Measurements from ENCODE around the gene EDC3. TPM values are rescaled to one million over a fixed set of nuclear protein-coding genes. Genes with fewer than 3 reads are reported as not detected.

EDC3 gene
- total and polyA plus RNA-seq, 4 donors = 13.8 to 41.3 (median 28.0) TPM

DNA sequence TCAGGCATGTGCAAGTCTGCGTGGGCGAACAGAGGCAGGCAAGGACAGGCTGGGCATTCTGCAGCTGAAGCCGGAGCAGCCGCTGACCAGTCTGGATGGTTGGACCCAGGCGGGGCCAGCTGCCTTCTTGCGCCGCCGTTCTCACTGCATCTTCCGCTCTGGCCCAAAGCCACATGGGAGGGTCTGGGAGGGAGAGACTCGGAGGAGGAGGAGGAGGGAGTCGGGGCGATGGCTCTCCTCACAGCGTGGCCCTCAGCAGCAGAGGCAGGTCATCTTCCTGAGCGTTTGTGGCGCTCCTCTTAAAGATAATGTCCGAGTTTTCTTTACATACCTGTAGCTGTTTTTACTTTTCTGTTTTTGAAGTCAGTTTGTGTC lies 74.3 kb downstream of the EDC3 start:
- Histone ChIP-seq H3K4me3 (ENCODE audit: low read depth, low read length) (no peak overlapping the region), H3K27ac (ENCODE audit: low read depth, low read length) (no peak overlapping the region), H3K9me3 (ENCODE audit: control insufficient read depth, insufficient read depth, low read length) (no peaks in the 10 kb centered on the region), H3K27me3 (ENCODE audit: control insufficient read depth, insufficient read depth, low read length) (no peaks in the 10 kb centered on the region), H3K36me3 (ENCODE audit: control insufficient read depth, insufficient read depth, low read length) (peaks cover 83% of the 10 kb centered on the region), H3K4me1 (ENCODE audit: control insufficient read depth, insufficient read depth, low read length) (peaks cover 38% of the 10 kb centered on the region)
- 62% methylated on average over 9 of the region's 16 CpGs for WGBS (ENCODE audit: insufficient coverage)
- DNase-seq (ENCODE audit: low read depth in 4 of 6, low spot score in 6 of 6) = no peak

DNA sequence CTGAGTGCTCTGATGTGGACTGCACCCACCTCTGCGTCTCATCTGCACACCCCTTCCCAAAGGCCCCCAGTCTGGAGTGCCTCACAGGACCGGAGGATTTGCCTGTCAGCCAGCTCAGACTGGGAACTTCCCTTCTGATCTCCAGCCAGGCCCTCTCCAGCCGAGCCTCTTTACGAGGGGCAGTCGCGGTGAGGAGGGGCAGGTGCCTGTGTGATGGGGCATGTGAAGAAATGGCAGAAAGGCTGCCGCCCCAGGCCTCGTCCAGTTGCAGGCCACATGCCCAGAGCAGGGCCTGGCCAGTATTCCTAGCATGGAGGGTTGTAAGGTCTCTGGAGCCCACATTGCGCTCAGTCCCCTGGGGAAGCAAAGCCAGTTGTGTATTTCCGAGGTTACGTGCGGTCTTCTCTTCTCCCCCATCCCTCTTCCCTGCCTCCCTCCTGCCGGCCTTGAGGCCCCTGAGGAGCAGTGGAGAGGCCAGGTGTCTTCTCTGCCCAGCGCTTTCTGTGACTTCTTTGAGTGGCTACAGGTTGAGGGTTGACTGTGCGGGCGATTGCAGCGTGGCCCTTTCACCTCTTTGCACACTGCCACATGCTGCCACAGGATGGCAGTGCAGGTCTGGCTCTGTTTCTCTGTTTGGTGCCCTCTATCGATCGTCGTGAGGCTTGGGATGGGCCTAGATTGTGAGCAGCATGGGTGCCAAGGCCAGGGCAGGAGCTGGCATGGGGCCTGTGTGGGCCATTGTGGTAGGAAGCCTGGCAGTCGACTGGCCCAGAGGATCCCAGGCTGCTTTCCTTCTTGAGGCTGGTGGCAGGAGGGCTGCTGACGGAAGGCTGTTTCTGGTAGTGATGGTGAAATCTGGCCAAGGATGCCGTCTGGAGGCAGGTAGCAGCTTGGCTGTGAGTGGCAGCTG lies 74.9 kb downstream of the EDC3 start:
- Histone ChIP-seq H3K4me1 (ENCODE audit: control insufficient read depth, insufficient read depth, low read length) (peaks cover 45% of the 10 kb centered on the region), H3K27ac (ENCODE audit: low read depth, low read length) (no peak overlapping the region), H3K9me3 (ENCODE audit: control insufficient read depth, insufficient read depth, low read length) (no peaks in the 10 kb centered on the region), H3K36me3 (ENCODE audit: control insufficient read depth, insufficient read depth, low read length) (peaks cover 76% of the 10 kb centered on the region), H3K4me3 (ENCODE audit: low read depth, low read length) (no peak overlapping the region), H3K27me3 (ENCODE audit: control insufficient read depth, insufficient read depth, low read length) (no peaks in the 10 kb centered on the region)
- 54% methylated on average over 19 of the region's 23 CpGs for WGBS (ENCODE audit: insufficient coverage)
- DNase-seq (ENCODE audit: low read depth in 4 of 6, low spot score in 6 of 6) = peak in 4 of 6 donors; percentile 41 to 88 (median 62)

DNA sequence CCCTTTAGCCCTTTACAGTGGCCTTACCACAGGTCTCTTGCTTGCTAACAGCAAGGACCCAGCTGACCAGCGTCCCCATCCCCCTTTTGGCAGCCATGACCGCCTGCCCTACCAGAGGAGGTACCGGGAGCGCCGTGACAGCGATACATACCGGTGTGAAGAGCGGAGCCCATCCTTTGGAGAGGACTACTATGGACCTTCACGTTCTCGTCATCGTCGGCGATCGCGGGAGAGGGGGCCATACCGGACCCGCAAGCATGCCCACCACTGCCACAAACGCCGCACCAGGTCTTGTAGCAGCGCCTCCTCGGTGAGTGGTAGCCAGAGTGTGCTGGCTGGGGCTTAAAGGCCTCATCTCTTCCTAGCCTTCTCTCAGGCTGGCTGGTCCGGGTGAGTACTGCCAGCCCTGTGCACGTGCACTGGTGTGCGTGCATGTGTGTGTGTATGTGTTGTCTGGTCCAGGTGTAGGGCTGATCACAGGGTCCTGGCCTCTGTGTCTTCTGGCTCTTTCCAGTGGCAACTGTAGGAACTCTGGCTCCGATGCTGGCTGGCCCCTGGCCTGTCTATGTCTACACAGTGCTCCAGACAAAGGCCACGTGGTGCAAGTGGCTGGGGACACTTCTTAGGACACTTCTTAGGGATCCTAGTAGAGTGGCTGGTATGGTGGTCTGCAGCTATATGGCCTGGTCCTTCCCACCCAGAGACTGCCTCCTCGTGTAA lies 75.7 kb downstream of the EDC3 start:
- H3K9me3 ChIP-seq (ENCODE audit: control insufficient read depth, insufficient read depth, low read length) = no peaks in the 10 kb centered on the region
- no peaks in the 10 kb centered on the region for H3K27me3 ChIP-seq (ENCODE audit: control insufficient read depth, insufficient read depth, low read length)
- H3K36me3 ChIP-seq (ENCODE audit: control insufficient read depth, insufficient read depth, low read length) = peaks cover 68% of the 10 kb centered on the region
- H3K4me3 ChIP-seq (ENCODE audit: low read depth, low read length) = no peak overlapping the region
- peaks cover 47% of the 10 kb centered on the region for H3K4me1 ChIP-seq (ENCODE audit: control insufficient read depth, insufficient read depth, low read length)
- WGBS (ENCODE audit: insufficient coverage) = 96% methylated on average over 27 of the region's 27 CpGs
- no peak overlapping the region for H3K27ac ChIP-seq (ENCODE audit: low read depth, low read length)
- no peak for DNase-seq (ENCODE audit: low read depth in 4 of 6, low spot score in 6 of 6)

DNA sequence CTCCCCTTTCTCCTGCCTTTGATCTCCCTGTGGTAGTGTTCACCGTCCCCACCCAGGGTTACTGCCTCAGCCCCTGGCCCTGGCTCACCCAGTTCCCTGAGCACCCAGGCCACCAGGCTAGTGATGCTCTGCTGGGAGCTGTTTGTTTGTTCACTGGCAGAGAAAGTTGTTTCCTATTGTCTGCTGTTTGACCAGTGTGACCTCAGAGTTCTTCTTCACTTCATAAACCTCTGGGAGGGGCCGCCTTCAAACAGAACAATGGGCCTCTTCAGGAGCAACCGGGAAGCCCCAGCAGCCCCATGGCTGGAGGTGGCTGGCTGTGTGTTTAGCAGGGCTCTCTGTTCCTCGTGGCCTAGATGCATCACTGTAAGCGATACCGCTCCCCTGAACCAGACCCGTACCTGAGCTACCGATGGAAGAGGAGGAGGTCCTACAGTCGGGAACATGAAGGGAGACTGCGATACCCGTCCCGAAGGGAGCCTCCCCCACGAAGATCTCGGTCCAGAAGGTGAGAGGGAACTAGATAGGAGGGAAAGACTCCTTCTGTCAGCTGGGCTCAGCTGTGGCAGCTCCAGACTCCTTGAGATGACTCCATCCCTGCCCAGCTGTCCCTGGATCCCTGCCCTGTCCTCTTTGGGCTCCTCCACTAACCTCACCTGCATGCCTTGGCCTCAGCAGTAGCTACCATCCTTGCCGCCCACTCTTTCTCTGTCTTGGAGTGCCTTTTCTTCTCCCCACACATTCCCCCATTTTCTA lies 76.8 kb downstream of the EDC3 start:
- no peaks in the 10 kb centered on the region for H3K27me3 ChIP-seq (ENCODE audit: control insufficient read depth, insufficient read depth, low read length)
- peaks cover 58% of the 10 kb centered on the region for H3K36me3 ChIP-seq (ENCODE audit: control insufficient read depth, insufficient read depth, low read length)
- WGBS (ENCODE audit: insufficient coverage) = 80% methylated on average over 9 of the region's 15 CpGs
- no peak overlapping the region for H3K4me3 ChIP-seq (ENCODE audit: low read depth, low read length)
- H3K4me1 ChIP-seq (ENCODE audit: control insufficient read depth, insufficient read depth, low read length) = peaks cover 54% of the 10 kb centered on the region
- no peaks in the 10 kb centered on the region for H3K9me3 ChIP-seq (ENCODE audit: control insufficient read depth, insufficient read depth, low read length)
- no peak overlapping the region for H3K27ac ChIP-seq (ENCODE audit: low read depth, low read length)
- no peak for DNase-seq (ENCODE audit: low read depth in 4 of 6, low spot score in 6 of 6)

DNA sequence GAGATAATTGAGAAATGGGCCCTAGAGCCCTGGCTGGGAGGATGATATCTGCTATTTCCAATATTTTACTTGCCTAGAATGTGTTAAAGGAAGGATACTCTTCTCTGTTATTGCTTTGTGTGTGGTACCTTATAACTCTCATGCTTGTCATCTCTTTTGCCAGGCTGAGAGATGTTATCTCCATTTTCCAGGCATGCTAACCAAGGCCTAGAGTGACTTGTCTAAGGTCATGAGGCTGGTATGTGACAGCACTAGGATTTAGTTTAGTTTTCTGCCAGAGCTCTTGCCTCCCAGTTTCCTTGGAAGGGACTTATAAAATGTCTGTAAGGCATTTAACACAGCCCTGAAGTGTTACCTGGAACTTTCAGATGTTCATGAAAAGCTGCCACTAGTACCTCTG lies 78.8 kb downstream of the EDC3 start:
- Histone ChIP-seq H3K4me3 (ENCODE audit: low read depth, low read length) (peak overlapping the region; percentile 76), H3K4me1 (ENCODE audit: control insufficient read depth, insufficient read depth, low read length) (peaks cover 54% of the 10 kb centered on the region), H3K9me3 (ENCODE audit: control insufficient read depth, insufficient read depth, low read length) (no peaks in the 10 kb centered on the region), H3K27ac (ENCODE audit: low read depth, low read length) (no peak overlapping the region), H3K36me3 (ENCODE audit: control insufficient read depth, insufficient read depth, low read length) (peaks cover 37% of the 10 kb centered on the region), H3K27me3 (ENCODE audit: control insufficient read depth, insufficient read depth, low read length) (no peaks in the 10 kb centered on the region)
- no peak for DNase-seq (ENCODE audit: low read depth in 4 of 6, low spot score in 6 of 6)

DNA sequence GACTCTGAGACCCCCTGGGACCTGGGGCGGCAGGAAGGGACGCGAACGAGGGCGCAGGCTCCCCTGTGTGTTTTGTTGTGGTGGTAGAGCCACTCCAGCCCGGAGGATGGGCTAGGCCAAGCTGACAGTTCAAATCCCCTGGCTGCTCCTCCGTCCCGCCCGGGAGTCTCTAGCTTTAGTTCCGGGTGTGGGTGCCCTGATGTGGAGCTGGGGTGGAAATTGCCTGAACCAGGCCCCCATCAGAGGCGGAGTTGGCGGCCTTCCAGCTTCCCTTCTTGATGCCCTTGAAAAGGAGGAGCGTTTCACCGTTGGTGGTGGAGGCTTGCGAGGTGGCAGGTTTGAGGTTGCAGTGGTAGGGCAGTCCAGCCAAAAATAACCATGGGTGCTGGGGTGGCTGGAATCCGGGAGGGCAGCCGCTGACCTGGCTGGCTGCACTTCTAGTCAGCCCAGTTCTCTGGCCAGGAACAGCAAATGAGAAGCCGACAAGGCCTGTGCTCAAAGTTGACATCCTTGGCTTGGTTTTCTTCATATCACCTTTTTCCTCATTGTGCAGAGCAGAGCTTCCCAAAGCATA lies 79.4 kb downstream of the EDC3 start:
- DNase-seq (ENCODE audit: low read depth in 4 of 6, low spot score in 6 of 6) = peak in 2 of 6 donors; percentile 17 to 59
- WGBS (ENCODE audit: insufficient coverage) = 7% methylated on average over 18 of the region's 18 CpGs
- peaks cover 48% of the 10 kb centered on the region for H3K4me1 ChIP-seq (ENCODE audit: control insufficient read depth, insufficient read depth, low read length)
- H3K4me3 ChIP-seq (ENCODE audit: low read depth, low read length) = peak overlapping the region; percentile 76
- H3K27ac ChIP-seq (ENCODE audit: low read depth, low read length) = peak overlapping the region; percentile 93
- H3K9me3 ChIP-seq (ENCODE audit: control insufficient read depth, insufficient read depth, low read length) = no peaks in the 10 kb centered on the region
- peaks cover 32% of the 10 kb centered on the region for H3K36me3 ChIP-seq (ENCODE audit: control insufficient read depth, insufficient read depth, low read length)
- no peaks in the 10 kb centered on the region for H3K27me3 ChIP-seq (ENCODE audit: control insufficient read depth, insufficient read depth, low read length)

DNA sequence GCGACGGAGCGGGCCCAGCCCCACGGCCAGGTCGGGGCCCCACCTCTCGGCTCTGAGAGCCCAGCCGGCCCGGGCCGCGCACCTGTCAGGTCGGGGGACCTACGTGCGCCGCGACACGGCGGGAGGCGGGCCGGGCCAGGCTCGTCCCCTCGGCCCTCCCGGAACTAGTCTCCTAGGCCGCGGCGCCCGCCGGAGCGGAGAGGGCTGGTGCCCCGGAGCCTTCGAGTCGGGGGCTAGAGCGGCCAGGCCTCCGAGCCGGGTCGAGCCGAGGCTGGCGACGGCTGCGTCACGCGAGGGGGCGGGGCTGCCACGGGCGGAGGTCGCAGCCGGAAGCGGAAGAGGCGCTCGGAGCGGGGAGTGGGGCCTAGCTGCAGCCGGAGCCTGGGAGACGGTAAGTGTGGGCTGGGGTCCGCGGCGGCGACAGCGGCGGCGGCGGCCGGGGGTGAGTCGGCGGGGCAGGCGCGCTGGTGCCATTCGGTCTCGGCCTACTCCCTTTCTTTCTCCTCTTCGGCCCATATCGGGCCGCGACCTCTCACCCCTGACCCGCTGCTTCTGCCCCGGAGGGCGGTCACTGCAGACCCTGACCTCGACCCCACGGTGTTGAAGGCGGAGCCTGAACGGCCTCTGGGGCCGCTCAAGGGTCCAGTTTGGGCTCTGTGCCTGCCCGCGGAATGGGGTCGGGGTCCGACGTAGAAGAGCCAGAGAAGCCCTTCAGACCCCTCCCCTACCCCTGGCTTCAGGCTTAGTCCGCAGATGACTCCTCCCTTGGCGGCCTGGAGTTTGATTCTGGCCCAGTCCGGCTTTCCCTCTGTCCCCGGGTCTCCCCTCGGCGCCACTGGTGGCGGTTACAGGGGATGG lies 80.1 kb downstream of the EDC3 start, which contains the start of gene CLK3:
TSS of gene CLK3 (plus strand) at position 329 of the 858 bp plus-strand sequence. CDS start 3,361 bp downstream, outside the sequence.
- peak within 1 kb of the TSS; percentile 76 for H3K4me3 ChIP-seq (ENCODE audit: low read depth, low read length)
- peak within 1 kb of the TSS; percentile 95 for H3K27ac ChIP-seq (ENCODE audit: low read depth, low read length)
- no peaks in the 10 kb centered on the region for H3K9me3 ChIP-seq (ENCODE audit: control insufficient read depth, insufficient read depth, low read length)
- H3K27me3 ChIP-seq (ENCODE audit: control insufficient read depth, insufficient read depth, low read length) = no peaks in the 10 kb centered on the region
- DNase-seq (ENCODE audit: low read depth in 4 of 6, low spot score in 6 of 6) = peak; percentile 77 to 98 (median 92)
- WGBS (ENCODE audit: insufficient coverage) = under 1% methylated on average over 91 of the region's 91 CpGs
- H3K4me1 ChIP-seq (ENCODE audit: control insufficient read depth, insufficient read depth, low read length) = peaks cover 47% of the 10 kb centered on the region
- peaks cover 25% of the 10 kb centered on the region for H3K36me3 ChIP-seq (ENCODE audit: control insufficient read depth, insufficient read depth, low read length)

DNA sequence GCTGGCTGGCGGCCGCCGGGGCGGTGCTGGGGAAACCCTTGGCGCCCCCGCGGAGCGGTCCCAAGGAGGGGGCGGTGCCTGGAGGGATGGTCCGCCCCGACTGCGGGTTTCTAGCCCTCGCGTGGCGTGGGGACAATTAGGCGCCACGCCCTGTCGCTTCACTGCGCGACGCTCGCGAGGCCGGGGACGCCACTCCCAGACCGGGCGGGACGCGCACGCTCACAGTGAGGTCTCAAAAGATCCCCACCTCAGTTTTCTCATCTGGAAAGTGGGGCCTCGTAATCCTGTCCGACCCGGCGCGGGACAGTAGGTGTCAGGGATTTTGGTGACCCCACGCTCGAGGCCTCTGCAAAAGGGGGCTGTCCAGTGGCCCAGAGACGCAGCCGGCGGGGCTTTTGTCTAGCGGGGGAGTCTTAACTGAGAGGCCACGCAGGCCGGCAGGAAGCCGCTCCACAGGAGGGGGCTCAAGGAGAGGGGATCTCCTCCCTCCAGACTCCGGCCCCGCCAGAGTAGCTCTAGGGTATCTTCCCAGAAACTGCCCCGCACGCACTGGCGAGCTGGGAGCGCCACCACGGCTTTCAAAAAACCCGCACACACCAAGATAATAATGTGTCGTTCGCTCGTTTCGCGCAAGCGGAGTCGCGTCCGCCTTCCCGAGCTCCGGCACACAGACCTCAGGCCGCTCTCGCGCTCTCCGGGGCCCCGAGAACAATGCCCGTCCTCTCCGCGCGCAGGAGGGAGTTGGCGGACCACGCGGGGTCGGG lies 80.9 kb downstream of the EDC3 start:
- H3K36me3 ChIP-seq (ENCODE audit: control insufficient read depth, insufficient read depth, low read length) = peaks cover 17% of the 10 kb centered on the region
- peak; percentile 58 to 94 (median 74) for DNase-seq (ENCODE audit: low read depth in 4 of 6, low spot score in 6 of 6)
- peak overlapping the region; percentile 95 for H3K27ac ChIP-seq (ENCODE audit: low read depth, low read length)
- H3K9me3 ChIP-seq (ENCODE audit: control insufficient read depth, insufficient read depth, low read length) = no peaks in the 10 kb centered on the region
- 0% methylated on average over 76 of the region's 76 CpGs for WGBS (ENCODE audit: insufficient coverage)
- H3K4me1 ChIP-seq (ENCODE audit: control insufficient read depth, insufficient read depth, low read length) = peaks cover 52% of the 10 kb centered on the region
- no peaks in the 10 kb centered on the region for H3K27me3 ChIP-seq (ENCODE audit: control insufficient read depth, insufficient read depth, low read length)
- H3K4me3 ChIP-seq (ENCODE audit: low read depth, low read length) = peak overlapping the region; percentile 76
